Measurements from ENCODE around the gene TMPRSS4.

Gene TMPRSS4

DNA sequence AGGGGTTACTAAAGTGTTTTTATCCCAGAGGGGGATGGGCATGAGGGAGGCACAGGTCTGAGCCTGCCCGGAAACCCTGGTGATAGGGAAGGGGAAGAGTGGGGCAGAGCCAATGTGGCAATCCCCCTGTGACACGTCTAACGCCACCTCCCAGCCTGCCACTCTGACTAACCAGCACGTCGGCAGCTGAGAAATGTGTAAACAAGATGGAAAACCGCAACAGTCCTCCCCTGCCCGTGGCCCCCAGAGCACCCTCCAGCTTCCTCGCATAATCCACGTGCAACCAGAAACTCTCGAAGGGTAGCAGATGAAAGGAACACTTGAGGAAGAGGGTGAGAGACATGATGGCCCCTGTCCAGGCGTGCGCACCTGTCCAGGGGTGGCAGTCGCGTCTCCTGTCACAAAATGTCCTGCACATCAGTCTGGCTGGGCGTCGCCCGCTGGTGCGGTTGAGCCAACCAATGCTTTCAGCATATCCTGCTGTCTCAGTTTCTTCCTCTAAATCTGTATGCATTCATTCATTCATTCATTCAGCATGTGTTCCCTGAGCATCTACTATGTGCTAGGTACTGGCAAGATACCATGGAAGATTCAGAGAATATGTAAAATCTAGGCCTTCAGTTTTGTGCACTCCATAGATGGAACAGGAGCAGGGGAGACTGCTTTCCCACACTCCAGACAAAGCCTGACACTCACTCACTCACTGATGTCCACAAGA, 4.5 kb downstream of the TMPRSS4 start:
- no peak for FAIRE-seq

GRCh38 chr11:118082880-118083552, 6.1 kb downstream of the TMPRSS4 start:
- FAIRE-seq, result no peak

DNA sequence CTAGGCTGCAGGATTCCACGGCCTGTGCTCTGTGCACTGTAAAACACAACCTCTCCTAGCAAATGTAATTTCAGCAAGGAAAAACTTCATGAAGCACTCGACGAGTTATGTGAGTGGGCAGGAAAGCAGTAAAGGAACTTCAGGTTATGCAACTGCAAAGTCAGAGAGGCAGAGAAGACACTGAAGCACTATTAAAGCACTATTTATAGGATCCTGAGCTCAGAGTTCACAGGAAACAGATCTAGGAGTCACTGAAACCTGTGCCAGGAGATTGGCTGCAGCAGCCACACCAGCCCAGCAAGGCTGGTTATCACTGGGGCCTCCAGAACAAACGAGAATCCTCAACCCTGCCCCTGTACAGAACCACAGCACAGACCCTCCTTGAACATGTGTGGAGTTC, 7.4 kb downstream of the TMPRSS4 start:
- no peak for FAIRE-seq

DNA sequence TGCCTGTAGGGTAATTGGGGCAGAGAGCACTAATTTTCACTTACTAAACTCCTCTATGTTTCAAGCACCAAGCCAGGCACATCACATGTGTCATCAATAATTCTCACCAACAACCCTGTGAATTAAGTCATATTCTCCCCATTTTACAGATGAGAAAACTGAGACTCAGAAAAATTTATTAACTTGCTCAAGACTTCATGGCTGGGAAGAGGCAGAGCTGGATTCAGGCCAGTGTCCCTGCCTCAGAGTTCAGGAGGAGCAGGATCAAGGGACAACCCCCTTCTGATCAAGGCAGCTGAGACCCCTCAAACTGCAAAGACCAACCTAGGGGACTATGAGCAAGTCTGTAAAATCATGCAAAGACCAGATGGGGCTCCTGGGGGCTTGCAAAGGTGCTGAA, 7.8 kb downstream of the TMPRSS4 start:
- no peak for FAIRE-seq

DNA sequence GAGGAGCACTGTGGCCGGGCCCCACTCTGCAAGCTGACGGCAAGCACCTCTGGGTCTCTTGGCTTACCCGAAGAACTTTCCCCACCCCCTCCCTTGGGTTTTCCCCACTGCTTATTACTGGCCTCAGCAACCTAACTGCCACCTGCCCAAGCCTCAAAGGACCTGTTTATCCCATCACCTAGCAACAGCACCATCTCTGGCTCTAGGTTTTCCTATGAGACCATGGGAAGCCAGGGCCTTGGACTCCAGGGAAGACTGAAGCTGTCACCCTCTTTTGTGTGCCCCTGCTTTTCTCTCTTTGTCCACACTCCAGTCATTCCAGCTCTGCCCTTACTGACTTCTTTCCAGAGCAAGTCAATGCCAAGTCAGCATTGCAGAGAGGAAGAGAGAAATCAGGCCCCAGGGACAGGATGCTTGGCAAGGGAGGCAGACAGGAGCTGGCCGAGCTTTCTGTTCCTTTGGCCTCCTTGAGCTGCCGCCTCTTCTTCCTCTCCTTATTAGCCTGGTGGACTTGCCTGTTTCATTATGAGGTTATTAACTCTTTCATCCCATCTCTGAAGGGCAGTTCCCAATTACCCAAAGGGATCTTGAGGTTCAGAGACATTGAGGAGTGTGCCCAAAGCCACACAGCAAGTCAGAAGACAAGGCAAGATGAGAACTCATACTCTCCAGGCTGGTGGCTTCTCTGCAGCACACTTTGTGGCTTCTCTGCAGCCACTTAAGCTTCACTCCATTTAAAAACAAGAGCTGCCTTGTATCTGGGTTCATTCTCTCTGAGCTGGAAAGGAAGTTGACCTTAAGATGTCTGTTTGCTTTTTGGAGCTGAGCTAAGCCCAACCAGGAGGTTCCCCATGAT, 10.3 kb downstream of the TMPRSS4 start, which contains the start of gene SMIM35:
TSS of gene SMIM35 (minus strand) at position 51 of the 856 bp plus-strand sequence. CDS start 206 bp downstream, outside the sequence.
- no peak for FAIRE-seq

DNA sequence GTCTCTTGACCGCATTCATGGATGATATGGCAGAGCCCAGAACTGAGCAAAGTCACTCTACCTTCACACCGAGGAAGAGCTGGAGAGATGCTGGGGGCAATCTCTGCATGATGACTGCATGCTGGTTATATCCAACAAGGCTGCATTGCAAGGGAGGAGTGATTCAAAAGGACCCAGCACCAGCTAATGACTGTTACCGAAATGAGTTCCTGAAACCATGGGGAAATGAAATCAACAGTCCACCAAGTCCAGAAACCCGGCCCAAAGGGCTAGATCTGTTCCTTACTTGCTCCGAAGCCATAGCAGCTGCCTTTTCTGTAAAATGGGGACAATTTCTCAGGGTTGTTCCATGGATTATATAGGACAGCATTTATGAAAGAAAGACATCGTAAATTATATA, 11.1 kb downstream of the TMPRSS4 start:
- FAIRE-seq, result no peak

- FAIRE-seq, result no peak
These were observed 11.7 kb downstream of the TMPRSS4 start for GRCh38 chr11:118088531-118088930.

DNA sequence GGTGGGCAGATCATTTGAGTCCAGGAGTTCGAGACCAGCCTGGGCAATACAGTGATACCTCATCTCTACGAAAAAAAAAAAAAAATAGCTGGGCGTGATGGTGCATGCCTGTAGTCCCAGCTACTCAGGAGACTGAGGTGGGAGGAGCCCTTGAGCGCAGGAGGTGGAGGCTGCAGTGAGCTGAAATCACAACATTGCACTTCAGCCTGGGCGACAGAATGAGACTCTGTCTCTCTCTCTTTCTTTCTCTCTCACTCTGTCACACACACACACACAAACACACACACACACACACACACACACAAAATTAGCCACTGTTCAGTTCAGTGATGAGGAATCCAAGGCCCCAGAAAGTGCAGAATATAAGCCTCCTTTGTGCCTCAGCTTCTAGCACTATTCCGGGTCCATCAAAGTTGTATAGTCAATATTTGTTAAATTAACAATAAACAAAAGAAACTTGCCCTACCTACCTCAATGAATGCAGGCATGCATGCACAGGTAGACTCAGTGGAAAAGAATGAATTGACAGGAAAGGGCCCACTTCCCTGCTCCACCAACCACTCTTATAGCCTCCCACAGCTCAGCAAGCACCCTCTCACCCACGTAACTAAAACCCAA, 13.8 kb downstream of the TMPRSS4 start:
- FAIRE-seq, result no peak

- no peak for FAIRE-seq
These were observed 14.8 kb downstream of the TMPRSS4 start for GRCh38 chr11:118091690-118092089.

GRCh38 chr11:118092907-118093571, 16.2 kb downstream of the TMPRSS4 start:
- no peak for FAIRE-seq

- no peak for FAIRE-seq
These were observed 18.6 kb downstream of the TMPRSS4 start for GRCh38 chr11:118095493-118095892.

DNA sequence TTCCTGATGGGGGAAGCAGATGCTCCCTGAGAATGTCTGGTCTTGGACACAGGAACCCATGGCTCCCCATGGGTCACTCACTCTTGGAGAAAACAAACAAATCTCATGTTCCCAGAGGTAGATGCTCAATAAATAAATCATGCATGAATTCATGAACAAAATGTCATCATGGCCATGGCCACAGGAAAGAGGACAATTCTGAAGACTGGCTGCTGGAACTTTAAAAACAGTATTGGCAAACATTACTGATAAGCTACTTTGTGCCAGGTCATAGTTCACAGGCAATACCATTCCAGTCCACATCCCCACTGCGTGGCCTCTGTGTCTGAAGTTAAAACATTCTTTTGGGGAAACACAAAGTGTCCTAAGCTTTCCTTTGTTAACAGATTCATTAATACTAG, 19.1 kb downstream of the TMPRSS4 start:
- FAIRE-seq, result no peak

GRCh38 chr11:118098996-118099837, 22.3 kb downstream of the TMPRSS4 start:
- no peak for FAIRE-seq

DNA sequence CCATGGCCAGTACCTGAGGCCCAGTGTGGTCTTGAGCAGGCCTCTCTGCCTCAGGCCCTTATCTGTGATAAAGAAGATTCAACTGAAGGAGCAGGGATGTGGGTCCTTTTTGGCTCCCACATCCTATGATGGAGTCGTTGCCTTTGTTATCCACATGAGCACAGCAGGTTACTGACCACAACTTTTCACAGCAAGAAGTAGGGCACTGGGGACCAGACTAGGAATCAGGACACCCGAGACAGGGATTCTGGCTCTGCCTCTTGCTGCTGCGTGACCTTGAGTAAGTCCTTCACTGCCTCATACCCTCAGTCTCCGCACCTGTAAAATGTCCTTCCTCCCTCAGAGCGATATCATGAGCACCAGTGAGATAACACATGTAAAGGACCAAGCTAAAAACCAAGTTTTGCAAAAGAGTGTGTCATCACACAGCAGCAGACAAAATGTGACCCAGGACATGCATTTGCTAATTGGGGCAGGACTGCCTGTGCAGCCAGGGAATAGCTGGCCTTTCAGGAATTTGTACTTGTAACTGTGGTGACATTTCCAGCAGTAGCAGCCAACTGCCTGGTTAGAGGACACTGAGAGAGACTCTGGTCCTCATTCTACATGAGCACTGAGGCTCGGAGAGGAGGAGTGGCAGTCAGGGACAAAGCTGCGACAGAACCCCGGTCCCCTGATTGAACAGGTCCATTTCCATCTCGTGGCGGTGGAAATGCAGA, 23.1 kb downstream of the TMPRSS4 start:
- FAIRE-seq, result no peak

GRCh38 chr11:118100691-118101232, 23.9 kb downstream of the TMPRSS4 start:
- no peak for FAIRE-seq

DNA sequence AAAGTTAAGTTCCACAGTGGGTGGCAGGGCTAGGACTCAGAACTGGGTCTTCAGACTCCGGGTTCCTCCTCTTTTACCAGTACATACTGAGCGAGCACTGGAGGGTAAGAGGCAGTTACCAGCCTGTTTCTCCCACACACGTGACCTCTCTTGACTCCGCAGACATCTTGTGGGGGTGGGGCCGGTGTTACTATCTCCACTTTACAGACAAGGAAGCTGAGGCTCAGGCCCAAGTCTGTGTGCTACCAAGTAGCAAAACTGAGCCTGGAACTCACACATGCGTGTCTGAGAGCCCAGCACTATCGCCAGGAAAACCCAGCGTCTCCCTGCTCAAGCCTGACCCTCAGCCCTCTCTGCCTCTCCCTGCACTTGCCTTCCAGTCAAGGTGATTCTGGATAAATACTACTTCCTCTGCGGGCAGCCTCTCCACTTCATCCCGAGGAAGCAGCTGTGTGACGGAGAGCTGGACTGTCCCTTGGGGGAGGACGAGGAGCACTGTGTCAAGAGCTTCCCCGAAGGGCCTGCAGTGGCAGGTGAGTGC, 25.9 kb downstream of the TMPRSS4 start:
- FAIRE-seq, result no peak

- FAIRE-seq, result no peak
These were observed 27.6 kb downstream of the TMPRSS4 start for GRCh38 chr11:118104491-118104890.

GRCh38 chr11:118105657-118106305, 28.9 kb downstream of the TMPRSS4 start:
- FAIRE-seq, result no peak

GRCh38 chr11:118106789-118107335, 30.0 kb downstream of the TMPRSS4 start:
- FAIRE-seq, result no peak

Measured in A204.1 (cell line).